Calu3 (cell line): Measurements from ENCODE around the gene MINDY3. TPM values are rescaled to one million over a fixed set of nuclear protein-coding genes. Genes with fewer than 3 reads are reported as not detected.

ENCODE experiments used
- BruUV-seq: library from RNA; stranded (reverse); fragments of 400-500 nt; replicated peaks from 2 replicates; lab custom pipeline; 2021; lab: Mats Ljungman, UMichigan
- CTCF ChIA-PET: fragments of 300-600 bp; sonication (Branson Sonifier 250); formaldehyde crosslinking; loops from one replicate; lab custom pipeline; 2022; ENCODE audit warnings: antibody characterized with exemption; lab: Charles Lee
- DNase-seq: peaks from one replicate; pipeline ENCODE4 v3.0.0; 2022
- H3K27ac Mint-ChIP-seq: one replicate; pipeline ENCODE4 v1.8.0; 2022; ENCODE audit warnings: mixed read lengths; ENCODE audit not compliant: unreplicated experiment
- H3K27me3 Mint-ChIP-seq: one replicate; pipeline ENCODE4 v1.8.0; 2022; ENCODE audit warnings: mixed read lengths; ENCODE audit not compliant: unreplicated experiment
- H3K36me3 Mint-ChIP-seq: one replicate; pipeline ENCODE4 v1.8.0; 2022; ENCODE audit warnings: mild to moderate bottlenecking, moderate library complexity, mixed read lengths; ENCODE audit not compliant: insufficient read depth, unreplicated experiment
- H3K4me1 Mint-ChIP-seq: one replicate; pipeline ENCODE4 v1.8.0; 2022; ENCODE audit warnings: mild to moderate bottlenecking, low read depth, mixed read lengths; ENCODE audit not compliant: unreplicated experiment
- H3K4me3 Mint-ChIP-seq: one replicate; pipeline ENCODE4 v1.8.0; 2022; ENCODE audit warnings: mild to moderate bottlenecking, low read depth, moderate library complexity, mixed read lengths; ENCODE audit not compliant: unreplicated experiment
- H3K9me3 Mint-ChIP-seq: one replicate; pipeline ENCODE4 v1.8.0; 2022; ENCODE audit warnings: low read depth, mixed read lengths; ENCODE audit not compliant: unreplicated experiment
- intact Hi-C: fragments of 100-400 bp; cut with micrococcal nuclease; formaldehyde crosslinking; loops from one replicate; pipeline ENCODE4 v1.10.0; 2022; ENCODE audit not compliant: unreplicated experiment
- total RNA-seq: library from RNA; stranded (reverse); gene quantifications from 2 replicates; pipeline ENCODE4 v1.2.3, GENCODE V29; 2022
- TF ChIP-seq, protein P1 (sequence below): fragments of 200-600 bp; IDR thresholded peaks from one replicate; pipeline ENCODE4 v1.8.0; 2022; ENCODE audit warnings: antibody characterized with exemption; ENCODE audit not compliant: unreplicated experiment

The MINDY3 gene
- total RNA-seq, 1 experiment from 2014 or later = 17.8 TPM

DNA sequence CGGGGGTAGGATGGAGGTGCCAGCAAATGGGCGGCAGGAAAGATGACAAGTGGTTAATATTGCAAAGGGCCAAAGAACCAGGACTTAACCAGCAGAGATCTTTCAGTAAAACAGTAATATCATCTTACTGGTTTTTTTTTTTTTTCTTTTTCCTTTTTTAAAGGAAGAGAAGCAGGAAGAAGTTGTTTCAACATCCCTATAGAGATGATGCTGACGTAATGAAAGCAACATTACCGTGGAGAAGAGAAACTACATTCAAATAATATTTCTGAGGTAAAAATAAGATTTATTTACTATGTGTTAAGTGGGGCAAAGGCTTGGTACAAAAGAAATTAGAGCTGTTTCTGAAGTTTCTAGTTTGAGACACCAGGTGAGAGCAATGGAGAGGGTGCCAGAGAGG lies 11.0 kb downstream of the MINDY3 start:
- no peak overlapping the region for H3K27ac Mint-ChIP-seq
- intact Hi-C loops = no loop called here
- no peaks in the 10 kb centered on the region for H3K4me1 Mint-ChIP-seq
- no peak for DNase-seq
- CTCF ChIA-PET = no interaction called here
- TF ChIP-seq, protein P1, sequence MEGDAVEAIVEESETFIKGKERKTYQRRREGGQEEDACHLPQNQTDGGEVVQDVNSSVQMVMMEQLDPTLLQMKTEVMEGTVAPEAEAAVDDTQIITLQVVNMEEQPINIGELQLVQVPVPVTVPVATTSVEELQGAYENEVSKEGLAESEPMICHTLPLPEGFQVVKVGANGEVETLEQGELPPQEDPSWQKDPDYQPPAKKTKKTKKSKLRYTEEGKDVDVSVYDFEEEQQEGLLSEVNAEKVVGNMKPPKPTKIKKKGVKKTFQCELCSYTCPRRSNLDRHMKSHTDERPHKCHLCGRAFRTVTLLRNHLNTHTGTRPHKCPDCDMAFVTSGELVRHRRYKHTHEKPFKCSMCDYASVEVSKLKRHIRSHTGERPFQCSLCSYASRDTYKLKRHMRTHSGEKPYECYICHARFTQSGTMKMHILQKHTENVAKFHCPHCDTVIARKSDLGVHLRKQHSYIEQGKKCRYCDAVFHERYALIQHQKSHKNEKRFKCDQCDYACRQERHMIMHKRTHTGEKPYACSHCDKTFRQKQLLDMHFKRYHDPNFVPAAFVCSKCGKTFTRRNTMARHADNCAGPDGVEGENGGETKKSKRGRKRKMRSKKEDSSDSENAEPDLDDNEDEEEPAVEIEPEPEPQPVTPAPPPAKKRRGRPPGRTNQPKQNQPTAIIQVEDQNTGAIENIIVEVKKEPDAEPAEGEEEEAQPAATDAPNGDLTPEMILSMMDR = no peak
- no peak overlapping the region for H3K4me3 Mint-ChIP-seq
- H3K36me3 Mint-ChIP-seq = no peaks in the 10 kb centered on the region
- H3K27me3 Mint-ChIP-seq = no peaks in the 10 kb centered on the region
- no peaks in the 10 kb centered on the region for H3K9me3 Mint-ChIP-seq
- no TSS peak for BruUV-seq

DNA sequence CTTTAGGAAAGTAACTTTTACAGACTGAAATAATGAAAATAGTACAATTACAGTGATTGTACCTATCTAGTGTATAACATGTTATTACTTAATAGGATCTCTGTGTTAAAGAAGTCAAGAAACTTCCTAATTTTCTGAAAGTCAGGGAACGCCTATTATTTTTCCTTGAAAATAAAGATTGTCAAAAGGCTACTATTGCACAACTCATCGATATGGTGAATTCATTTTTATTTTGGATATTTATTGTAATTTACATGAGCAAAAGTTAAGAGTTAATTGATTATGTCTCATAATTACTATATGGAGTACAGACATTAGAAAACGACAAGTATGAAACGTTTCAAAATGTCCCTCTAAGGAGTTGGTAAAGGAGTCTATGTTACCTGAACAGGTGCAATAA lies 12.8 kb downstream of the MINDY3 start:
- intact Hi-C loops = no loop called here
- CTCF ChIA-PET = no interaction called here
- Mint-ChIP-seq H3K27me3 (no peaks in the 10 kb centered on the region), H3K36me3 (no peaks in the 10 kb centered on the region), H3K9me3 (no peaks in the 10 kb centered on the region), H3K4me3 (no peak overlapping the region), H3K4me1 (no peaks in the 10 kb centered on the region), H3K27ac (no peak overlapping the region)
- TF ChIP-seq, protein P1 = no peak
- BruUV-seq = no TSS peak
- no peak for DNase-seq

DNA sequence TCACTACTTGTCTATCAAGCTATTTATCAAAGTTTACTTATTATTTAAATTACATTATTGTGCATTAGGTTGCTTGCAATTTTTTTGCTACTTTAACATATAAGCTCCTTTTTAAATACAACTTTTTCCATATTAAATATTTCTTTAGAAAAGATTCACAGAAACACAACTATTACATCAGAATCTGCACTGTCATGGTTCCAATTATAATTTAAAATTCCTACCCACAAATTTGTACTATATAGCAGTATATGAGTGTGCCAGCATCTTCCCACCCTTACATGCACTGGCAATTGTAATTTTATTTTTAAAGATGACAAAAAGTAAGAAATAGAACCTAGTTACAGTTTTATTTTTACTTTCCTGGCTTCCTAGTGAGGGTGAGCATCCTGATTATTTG lies 15.8 kb downstream of the MINDY3 start:
- H3K9me3 Mint-ChIP-seq = no peaks in the 10 kb centered on the region
- DNase-seq = no peak
- H3K4me3 Mint-ChIP-seq = no peak overlapping the region
- CTCF ChIA-PET = no interaction called here
- no peak overlapping the region for H3K27ac Mint-ChIP-seq
- H3K4me1 Mint-ChIP-seq = no peaks in the 10 kb centered on the region
- H3K36me3 Mint-ChIP-seq = no peaks in the 10 kb centered on the region
- no TSS peak for BruUV-seq
- H3K27me3 Mint-ChIP-seq = no peaks in the 10 kb centered on the region
- TF ChIP-seq, protein P1 = no peak
- intact Hi-C loops = no loop called here

DNA sequence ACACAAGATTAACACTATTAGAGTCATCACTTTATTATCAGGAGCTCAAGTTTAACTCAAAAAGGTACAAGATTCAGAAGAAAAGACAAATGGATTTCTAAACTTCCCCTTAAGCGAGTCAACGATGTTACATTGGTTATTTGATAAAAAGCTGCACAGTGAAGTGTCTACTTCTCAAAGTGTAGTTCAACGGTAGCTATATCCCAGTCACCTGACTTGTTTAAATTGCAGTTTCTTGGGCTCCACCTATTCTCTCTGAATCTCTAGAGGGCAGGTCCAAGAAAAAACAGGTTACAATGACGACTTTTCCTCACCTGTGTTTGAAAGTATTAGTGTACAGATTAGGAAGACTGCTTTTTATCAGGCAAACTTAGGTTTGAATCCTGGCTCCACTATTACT lies 16.6 kb downstream of the MINDY3 start:
- H3K27ac Mint-ChIP-seq = no peak overlapping the region
- no peaks in the 10 kb centered on the region for H3K9me3 Mint-ChIP-seq
- no peak for DNase-seq
- no peaks in the 10 kb centered on the region for H3K27me3 Mint-ChIP-seq
- H3K36me3 Mint-ChIP-seq = no peaks in the 10 kb centered on the region
- no peak overlapping the region for H3K4me3 Mint-ChIP-seq
- BruUV-seq = no TSS peak
- TF ChIP-seq, protein P1 = no peak
- H3K4me1 Mint-ChIP-seq = no peaks in the 10 kb centered on the region
- intact Hi-C loops = no loop called here
- CTCF ChIA-PET = no interaction called here
